ENCODE results near the gene TANGO6. TPM values are rescaled to one million over a fixed set of nuclear protein-coding genes. Genes with fewer than 3 reads are reported as not detected.

The TANGO6 gene
- total RNA-seq, 2 experiments from 2014 or later: 22.7 to 22.8 TPM

GRCh38 chr16:68857479-68857878, 14.1 kb downstream of the TANGO6 start:
- BruUV-seq (replicated peaks): no TSS peak
- H3K4me3 ChIP-seq (ENCODE audit: low read depth, low read length, poor library complexity, severe bottlenecking): no peak overlapping the region
- H3K36me3 ChIP-seq (ENCODE audit: insufficient read depth, low read length): peaks cover 14% of the 10 kb centered on the region
- H2AFZ ChIP-seq (ENCODE audit: low read length): no peak overlapping the region
- no peaks in the 10 kb centered on the region for H4K20me1 ChIP-seq (ENCODE audit: insufficient read depth, low read length)
- intact Hi-C loops (cut with micrococcal nuclease; ENCODE audit: unreplicated experiment): no loop called here
- no peaks in the 10 kb centered on the region for H3K4me1 ChIP-seq (ENCODE audit: insufficient read depth, low read length, poor library complexity, severe bottlenecking)
- H3K4me2 ChIP-seq (ENCODE audit: low read length): no peak overlapping the region
- no peaks in the 10 kb centered on the region for H3K9me2 ChIP-seq (ENCODE audit: insufficient read depth, low read length)
- CTCF ChIA-PET (ENCODE audit: unreplicated experiment): no interaction called here
- POLR2A ChIA-PET: interaction anchor here (0.6 kb wide), 1 partner anchor 324 kb away, joined by 3 read pairs; no protein-coding TSS in a partner anchor
- no peaks in the 10 kb centered on the region for H3K9me3 ChIP-seq (ENCODE audit: low read length)
- TF ChIP-seq EZH2phosphoT487 (IDR thresholded peaks at IDR 0.05; ENCODE audit: borderline replicate concordance, low read depth, low read length) (no peak), CTCF (conservative IDR thresholded peaks at IDR 0.05; ENCODE audit: low read length) (no peak)
- no peak overlapping the region for H3K27ac ChIP-seq (ENCODE audit: low read depth, low read length, poor library complexity, severe bottlenecking)
- H3K79me2 ChIP-seq (ENCODE audit: insufficient read depth, low read depth, low read length): no peaks in the 10 kb centered on the region
- DNase-seq (ENCODE audit: low spot score): no peak

GRCh38 chr16:68859828-68860227, 16.5 kb downstream of the TANGO6 start:
- no peak overlapping the region for H3K27ac ChIP-seq (ENCODE audit: low read depth, low read length, poor library complexity, severe bottlenecking)
- ChIA-PET POLR2A (interaction anchor here (0.5 kb wide), 1 partner anchor 226 kb away, joined by 3 read pairs; no protein-coding TSS in a partner anchor), CTCF (ENCODE audit: unreplicated experiment) (no interaction called here)
- no peak overlapping the region for H3K4me3 ChIP-seq (ENCODE audit: low read depth, low read length, poor library complexity, severe bottlenecking)
- TF ChIP-seq EZH2phosphoT487 (IDR thresholded peaks at IDR 0.05; ENCODE audit: borderline replicate concordance, low read depth, low read length) (no peak), CTCF (conservative IDR thresholded peaks at IDR 0.05; ENCODE audit: low read length) (no peak)
- peaks cover 28% of the 10 kb centered on the region for H3K36me3 ChIP-seq (ENCODE audit: insufficient read depth, low read length)
- intact Hi-C loops (cut with micrococcal nuclease; ENCODE audit: unreplicated experiment): no loop called here
- no peaks in the 10 kb centered on the region for H3K9me3 ChIP-seq (ENCODE audit: low read length)
- no TSS peak for BruUV-seq (replicated peaks)
- H3K4me2 ChIP-seq (ENCODE audit: low read length): no peak overlapping the region
- H4K20me1 ChIP-seq (ENCODE audit: insufficient read depth, low read length): no peaks in the 10 kb centered on the region
- H3K4me1 ChIP-seq (ENCODE audit: insufficient read depth, low read length, poor library complexity, severe bottlenecking): no peaks in the 10 kb centered on the region
- H3K9me2 ChIP-seq (ENCODE audit: insufficient read depth, low read length): no peaks in the 10 kb centered on the region
- no peaks in the 10 kb centered on the region for H3K79me2 ChIP-seq (ENCODE audit: insufficient read depth, low read depth, low read length)
- no peak for DNase-seq (ENCODE audit: low spot score)
- no peak overlapping the region for H2AFZ ChIP-seq (ENCODE audit: low read length)

GRCh38 chr16:68860978-68861892, 17.9 kb downstream of the TANGO6 start:
- Histone ChIP-seq H3K4me2 (ENCODE audit: low read length) (no peak overlapping the region), H3K9me3 (ENCODE audit: low read length) (no peaks in the 10 kb centered on the region), H3K36me3 (ENCODE audit: insufficient read depth, low read length) (peaks cover 28% of the 10 kb centered on the region), H3K27ac (ENCODE audit: low read depth, low read length, poor library complexity, severe bottlenecking) (no peak overlapping the region), H3K4me3 (ENCODE audit: low read depth, low read length, poor library complexity, severe bottlenecking) (no peak overlapping the region), H3K79me2 (ENCODE audit: insufficient read depth, low read depth, low read length) (no peaks in the 10 kb centered on the region), H3K9me2 (ENCODE audit: insufficient read depth, low read length) (no peaks in the 10 kb centered on the region), H3K4me1 (ENCODE audit: insufficient read depth, low read length, poor library complexity, severe bottlenecking) (no peaks in the 10 kb centered on the region), H4K20me1 (ENCODE audit: insufficient read depth, low read length) (no peaks in the 10 kb centered on the region), H2AFZ (ENCODE audit: low read length) (no peak overlapping the region)
- TF ChIP-seq EZH2phosphoT487 (IDR thresholded peaks at IDR 0.05; ENCODE audit: borderline replicate concordance, low read depth, low read length) (no peak), CTCF (conservative IDR thresholded peaks at IDR 0.05; ENCODE audit: low read length) (no peak)
- DNase-seq (ENCODE audit: low spot score): no peak
- intact Hi-C loops (cut with micrococcal nuclease; ENCODE audit: unreplicated experiment): no loop called here
- CTCF ChIA-PET (ENCODE audit: unreplicated experiment): interaction anchor here (0.5 kb wide), 1 partner anchor 105 kb away, joined by 3 read pairs; no protein-coding TSS in a partner anchor
- BruUV-seq (replicated peaks): no TSS peak
- POLR2A ChIA-PET: interaction anchor here (0.5 kb wide), 1 partner anchor 128 kb away, joined by 3 read pairs; no protein-coding TSS in a partner anchor
